Prostate gland (tissue), 2 donors: ENCODE data around the gene NIPAL4.

Experiments used
- POLR2A ChIP-seq: fragments of 450-650 bp; IDR thresholded peaks from one replicate; pipeline ENCODE4 v1.6.1; 2016; ENCODE audit warnings: antibody characterized with exemption, mild to moderate bottlenecking
- POLR2AphosphoS5 ChIP-seq: sonication (generic); formaldehyde crosslinking; IDR thresholded peaks from one replicate; pipeline ENCODE4 v1.6.1; 2017; ENCODE audit warnings: antibody characterized with exemption
- TF ChIP-seq, protein P1 (sequence below), 4 experiments: fragments of 200-600 bp in 2 of 4; fragments of 450-650 bp in 2 of 4; sonication (generic) in 2 of 4; IDR thresholded peaks; 1 replicate in 3 of 4; 2 replicates in 1 of 4; pipeline ENCODE4 v1.5.1; 2016 to 2019; ENCODE audit warnings: antibody characterized with exemption in 4 of 4, mild to moderate bottlenecking in 2 of 4, moderate library complexity in 2 of 4

DNA sequence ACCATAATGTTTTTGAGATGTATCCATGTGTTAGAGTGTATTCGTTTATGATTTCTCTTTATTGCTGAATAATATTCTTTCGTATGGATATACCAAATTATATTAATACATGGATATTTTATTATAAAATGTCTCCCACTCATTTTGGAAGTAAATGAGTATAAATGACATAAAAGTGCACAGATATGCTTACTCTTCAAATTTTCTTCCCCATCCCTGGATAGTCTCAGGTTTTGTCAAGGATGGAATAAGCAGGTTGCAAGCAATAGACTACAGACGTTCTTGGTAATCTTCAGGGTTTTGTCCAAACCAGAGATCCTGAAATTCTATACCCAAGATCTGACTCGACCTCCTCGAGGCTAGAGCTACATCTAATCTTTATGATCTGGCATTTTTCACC is 50.7 kb downstream of the NIPAL4 start:
- TF ChIP-seq POLR2A, result no peak
- TF ChIP-seq, protein P1, sequence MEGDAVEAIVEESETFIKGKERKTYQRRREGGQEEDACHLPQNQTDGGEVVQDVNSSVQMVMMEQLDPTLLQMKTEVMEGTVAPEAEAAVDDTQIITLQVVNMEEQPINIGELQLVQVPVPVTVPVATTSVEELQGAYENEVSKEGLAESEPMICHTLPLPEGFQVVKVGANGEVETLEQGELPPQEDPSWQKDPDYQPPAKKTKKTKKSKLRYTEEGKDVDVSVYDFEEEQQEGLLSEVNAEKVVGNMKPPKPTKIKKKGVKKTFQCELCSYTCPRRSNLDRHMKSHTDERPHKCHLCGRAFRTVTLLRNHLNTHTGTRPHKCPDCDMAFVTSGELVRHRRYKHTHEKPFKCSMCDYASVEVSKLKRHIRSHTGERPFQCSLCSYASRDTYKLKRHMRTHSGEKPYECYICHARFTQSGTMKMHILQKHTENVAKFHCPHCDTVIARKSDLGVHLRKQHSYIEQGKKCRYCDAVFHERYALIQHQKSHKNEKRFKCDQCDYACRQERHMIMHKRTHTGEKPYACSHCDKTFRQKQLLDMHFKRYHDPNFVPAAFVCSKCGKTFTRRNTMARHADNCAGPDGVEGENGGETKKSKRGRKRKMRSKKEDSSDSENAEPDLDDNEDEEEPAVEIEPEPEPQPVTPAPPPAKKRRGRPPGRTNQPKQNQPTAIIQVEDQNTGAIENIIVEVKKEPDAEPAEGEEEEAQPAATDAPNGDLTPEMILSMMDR (IDR thresholded peaks at IDR 0.05), result no peak
- TF ChIP-seq POLR2AphosphoS5, result no peak
